ENCODE measurements around the gene NCF2. TPM values are rescaled to one million over a fixed set of nuclear protein-coding genes. Genes with fewer than 3 reads are reported as not detected.

NCF2 gene
- total RNA-seq, 2 donors from 2014 or later = 22.6 to 29.5 TPM

DNA sequence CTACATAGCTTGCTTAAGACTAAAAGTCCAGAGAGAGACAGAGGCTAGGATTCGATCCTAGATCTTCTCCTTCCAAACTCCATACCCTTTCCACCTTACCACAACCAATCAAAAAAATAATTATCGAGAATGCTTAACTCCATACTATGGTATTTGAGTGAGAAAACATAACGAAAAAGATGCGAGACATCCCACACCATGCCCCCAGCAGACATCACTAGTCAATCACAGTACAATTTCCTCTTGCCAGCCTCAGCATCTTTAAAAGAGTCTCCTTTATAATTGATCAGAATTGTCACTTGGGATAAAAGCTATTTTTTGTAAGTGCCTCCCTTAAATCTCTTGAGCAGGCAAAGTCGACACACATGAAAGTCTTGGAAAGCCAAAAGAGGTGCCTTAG lies 875 bp downstream of the NCF2 start:
- Mint-ChIP-seq H3K9me3 (no peaks in the 10 kb centered on the region), H3K36me3 (ENCODE audit: insufficient read depth in 2 of 2) (no peaks in the 10 kb centered on the region), H3K4me1 (ENCODE audit: low read depth) (peaks cover 56% of the 10 kb centered on the region), H3K27me3 (ENCODE audit: low read depth) (no peaks in the 10 kb centered on the region), H3K4me3 (peak overlapping the region; percentile 65 to 89), H3K27ac (peak overlapping the region; percentile 83)
- ATAC-seq (replicated peaks in 1 of 2) (no peak), DNase-seq (no peak)

- no peak for DNase-seq
- no peaks in the 10 kb centered on the region for H3K9me3 Mint-ChIP-seq
- H3K4me1 Mint-ChIP-seq (ENCODE audit: low read depth) = peaks cover 55% of the 10 kb centered on the region
- no peaks in the 10 kb centered on the region for H3K36me3 Mint-ChIP-seq (ENCODE audit: insufficient read depth in 2 of 2)
- no peak for ATAC-seq (replicated peaks in 1 of 2)
- no peaks in the 10 kb centered on the region for H3K27me3 Mint-ChIP-seq (ENCODE audit: low read depth)
- H3K4me3 Mint-ChIP-seq = peak overlapping the region; percentile 65 to 89
- H3K27ac Mint-ChIP-seq = peak overlapping the region; percentile 83
These were observed 1.4 kb downstream of the NCF2 start for GRCh38 chr1:183588827-183589226.

- no peak overlapping the region for H3K4me3 Mint-ChIP-seq
- H3K4me1 Mint-ChIP-seq (ENCODE audit: low read depth) = peaks cover 39% of the 10 kb centered on the region
- H3K27me3 Mint-ChIP-seq (ENCODE audit: low read depth) = no peaks in the 10 kb centered on the region
- H3K9me3 Mint-ChIP-seq = no peaks in the 10 kb centered on the region
- H3K27ac Mint-ChIP-seq = no peak overlapping the region
- no peaks in the 10 kb centered on the region for H3K36me3 Mint-ChIP-seq (ENCODE audit: insufficient read depth in 2 of 2)
- DNase-seq (no peak), ATAC-seq (replicated peaks in 1 of 2) (no peak)
These were observed 3.3 kb downstream of the NCF2 start for GRCh38 chr1:183586926-183587325.

GRCh38 chr1:183586455-183586854 lies 3.8 kb downstream of the NCF2 start:
- no peaks in the 10 kb centered on the region for H3K27me3 Mint-ChIP-seq (ENCODE audit: low read depth)
- ATAC-seq (replicated peaks in 1 of 2) = no peak
- H3K4me3 Mint-ChIP-seq = no peak overlapping the region
- no peaks in the 10 kb centered on the region for H3K9me3 Mint-ChIP-seq
- no peaks in the 10 kb centered on the region for H3K36me3 Mint-ChIP-seq (ENCODE audit: insufficient read depth in 2 of 2)
- no peak for DNase-seq
- no peak overlapping the region for H3K27ac Mint-ChIP-seq
- peaks cover 34% of the 10 kb centered on the region for H3K4me1 Mint-ChIP-seq (ENCODE audit: low read depth)

- Mint-ChIP-seq H3K36me3 (ENCODE audit: insufficient read depth in 2 of 2) (no peaks in the 10 kb centered on the region), H3K9me3 (no peaks in the 10 kb centered on the region)
- ATAC-seq (replicated peaks in 1 of 2) = peak in 1 of 2 donors; percentile 26
These were observed 5.2 kb downstream of the NCF2 start for GRCh38 chr1:183585038-183585437.

DNA sequence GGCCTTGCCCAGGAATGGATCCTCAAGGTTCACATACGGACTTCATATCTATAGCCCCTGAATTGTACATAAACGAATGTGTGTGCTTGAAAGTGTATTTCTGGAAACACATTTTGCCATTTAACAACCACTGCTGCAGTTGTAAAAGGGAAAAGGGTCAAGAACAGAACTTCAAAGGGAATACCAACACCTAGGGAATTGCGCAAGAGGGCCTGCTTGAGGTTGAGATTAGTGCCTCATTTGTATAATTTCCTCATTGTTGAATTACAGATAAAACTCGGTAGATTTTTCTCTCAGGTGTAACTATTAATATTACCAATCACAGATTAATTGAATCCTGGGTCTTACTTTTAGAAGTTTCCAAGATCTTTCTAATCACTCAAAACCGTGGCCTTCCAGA lies 6.1 kb downstream of the NCF2 start:
- no peak overlapping the region for H3K4me3 Mint-ChIP-seq
- H3K27ac Mint-ChIP-seq = no peak overlapping the region
- ATAC-seq (replicated peaks in 1 of 2) (no peak), DNase-seq (no peak)
- H3K27me3 Mint-ChIP-seq (ENCODE audit: low read depth) = no peaks in the 10 kb centered on the region
- H3K36me3 Mint-ChIP-seq (ENCODE audit: insufficient read depth in 2 of 2) = no peaks in the 10 kb centered on the region
- H3K4me1 Mint-ChIP-seq (ENCODE audit: low read depth) = peaks cover 24% of the 10 kb centered on the region
- H3K9me3 Mint-ChIP-seq = no peaks in the 10 kb centered on the region

More at GRCh38 chr1:183585038-183585437, 5.2 kb downstream of the NCF2 start:
- no peaks in the 10 kb centered on the region for H3K27me3 Mint-ChIP-seq (ENCODE audit: low read depth)
- no peak overlapping the region for H3K27ac Mint-ChIP-seq
- no peak overlapping the region for H3K4me3 Mint-ChIP-seq
- no peak for DNase-seq
- peaks cover 29% of the 10 kb centered on the region for H3K4me1 Mint-ChIP-seq (ENCODE audit: low read depth)

DNA sequence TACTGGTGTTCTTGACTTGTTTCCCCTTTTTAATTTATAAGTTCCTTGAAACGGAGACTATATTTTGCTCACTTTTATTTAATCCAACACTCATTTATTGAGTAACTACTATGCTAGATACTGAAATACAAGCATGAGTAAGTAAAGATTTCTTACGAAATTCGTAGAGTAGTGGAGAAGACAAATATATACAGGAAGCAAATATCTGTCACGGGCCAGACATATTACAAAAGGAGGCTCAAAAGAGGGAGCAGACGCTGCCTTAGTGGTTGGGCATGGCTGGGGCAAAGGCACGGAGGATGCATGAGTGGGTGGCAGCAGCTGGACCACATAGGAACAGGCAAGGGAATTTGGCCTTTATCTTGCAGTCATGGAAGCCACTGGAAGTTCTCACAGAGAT lies 6.8 kb downstream of the NCF2 start:
- Mint-ChIP-seq H3K9me3 (no peaks in the 10 kb centered on the region), H3K4me1 (ENCODE audit: low read depth) (peaks cover 20% of the 10 kb centered on the region), H3K4me3 (no peak overlapping the region), H3K27ac (no peak overlapping the region), H3K36me3 (ENCODE audit: insufficient read depth in 2 of 2) (no peaks in the 10 kb centered on the region), H3K27me3 (ENCODE audit: low read depth) (no peaks in the 10 kb centered on the region)
- ATAC-seq (replicated peaks in 1 of 2) (no peak), DNase-seq (no peak)

DNA sequence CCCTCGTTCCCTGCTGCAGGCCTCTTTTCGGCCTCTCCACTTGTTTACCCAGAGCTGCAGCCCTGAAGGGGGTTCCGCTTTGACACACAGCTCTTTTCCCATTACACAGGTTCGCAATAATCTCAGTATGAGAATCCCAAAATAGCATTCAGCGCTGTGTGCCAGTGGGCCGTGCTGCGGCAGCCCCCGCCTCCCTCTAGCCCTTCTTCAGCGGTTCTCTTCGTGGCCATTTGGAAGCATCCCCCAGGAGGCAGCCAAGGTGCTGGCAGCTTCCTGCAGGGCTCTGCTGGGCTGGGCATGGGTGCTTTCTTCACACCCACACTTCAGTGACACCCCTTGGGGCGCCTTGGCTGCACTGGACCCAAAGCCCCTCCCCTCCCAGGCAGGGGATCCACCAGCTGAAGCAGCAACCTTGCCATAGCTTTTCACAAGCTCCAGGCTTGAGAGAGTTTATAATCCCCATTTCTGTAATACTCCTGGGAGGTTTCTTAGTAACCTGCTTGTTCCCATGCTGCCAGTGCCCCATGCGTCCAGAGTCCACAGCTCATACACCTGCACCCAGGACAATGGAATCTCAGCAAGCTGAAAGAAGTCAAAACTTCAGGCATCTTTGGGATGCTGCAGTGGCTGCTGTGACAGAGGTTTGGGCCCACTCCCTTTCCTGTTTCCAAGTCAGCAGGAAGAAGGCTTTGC lies 8.1 kb downstream of the NCF2 start:
- Mint-ChIP-seq H3K27ac (no peak overlapping the region), H3K9me3 (no peaks in the 10 kb centered on the region), H3K36me3 (ENCODE audit: insufficient read depth in 2 of 2) (no peaks in the 10 kb centered on the region), H3K27me3 (ENCODE audit: low read depth) (no peaks in the 10 kb centered on the region), H3K4me3 (no peak overlapping the region), H3K4me1 (ENCODE audit: low read depth) (peaks cover 21% of the 10 kb centered on the region)
- ATAC-seq (replicated peaks in 1 of 2) = no peak
- DNase-seq = no peak

GRCh38 chr1:183580281-183580682 lies 10.0 kb downstream of the NCF2 start:
- Mint-ChIP-seq H3K36me3 (ENCODE audit: insufficient read depth in 2 of 2) (no peaks in the 10 kb centered on the region), H3K4me1 (ENCODE audit: low read depth) (peaks cover 21% of the 10 kb centered on the region), H3K27me3 (ENCODE audit: low read depth) (no peaks in the 10 kb centered on the region), H3K9me3 (no peaks in the 10 kb centered on the region), H3K4me3 (peak overlapping the region; percentile 41 to 59), H3K27ac (no peak overlapping the region)
- no peak for DNase-seq
- ATAC-seq (replicated peaks in 1 of 2) = peak in 1 of 2 donors; percentile 53

DNA sequence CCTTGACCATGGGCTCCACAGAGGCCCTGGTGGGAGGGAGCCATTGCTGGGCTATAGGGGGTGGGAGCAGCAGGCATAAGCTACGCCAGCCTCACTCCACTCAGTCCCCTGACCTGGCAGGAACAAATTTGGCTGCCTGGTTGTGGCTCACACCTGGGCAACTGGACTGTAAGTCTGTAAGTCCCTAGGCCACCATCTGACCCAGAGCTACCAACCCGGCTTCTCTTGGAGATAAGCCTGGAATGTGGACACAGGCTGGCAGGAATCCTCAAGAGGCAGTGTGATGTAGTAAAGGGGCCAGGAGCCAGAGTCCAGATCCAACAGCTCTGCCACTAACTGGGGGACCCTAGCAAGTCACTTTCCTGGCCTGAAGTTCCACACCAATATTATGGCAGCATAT lies 11.4 kb downstream of the NCF2 start:
- peaks cover 17% of the 10 kb centered on the region for H3K4me1 Mint-ChIP-seq (ENCODE audit: low read depth)
- ATAC-seq (replicated peaks in 1 of 2) = no peak
- H3K27ac Mint-ChIP-seq = no peak overlapping the region
- no peak for DNase-seq
- no peak overlapping the region for H3K4me3 Mint-ChIP-seq
- H3K27me3 Mint-ChIP-seq (ENCODE audit: low read depth) = no peaks in the 10 kb centered on the region
- H3K9me3 Mint-ChIP-seq = no peaks in the 10 kb centered on the region
- no peaks in the 10 kb centered on the region for H3K36me3 Mint-ChIP-seq (ENCODE audit: insufficient read depth in 2 of 2)

DNA sequence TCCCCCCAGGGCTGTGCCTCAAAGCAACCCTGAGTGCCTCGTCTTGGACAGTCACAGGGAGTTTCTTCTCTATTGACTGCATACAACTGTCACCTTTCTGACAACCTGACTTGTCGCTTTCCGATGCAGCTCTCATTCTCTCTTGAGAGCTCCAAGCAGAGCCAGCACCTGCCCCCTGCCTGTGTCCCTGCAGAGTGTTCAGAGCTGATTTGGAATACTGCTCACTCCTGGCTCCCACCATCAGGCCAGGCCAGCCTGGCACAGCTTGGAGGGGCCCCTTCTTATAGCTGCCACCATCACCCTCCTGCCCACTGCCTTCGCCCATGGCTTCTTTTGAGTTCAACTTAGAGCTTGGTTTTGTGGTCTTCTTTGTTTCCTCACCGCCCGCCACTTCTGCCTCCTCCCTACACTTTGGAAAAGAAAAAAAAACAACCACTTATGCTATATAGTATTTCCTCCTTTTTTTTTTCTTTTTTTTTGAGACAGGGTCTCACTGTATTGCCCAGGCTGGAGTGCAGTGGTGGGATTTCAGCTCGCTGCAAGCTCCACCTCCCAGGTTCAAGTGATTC lies 12.3 kb downstream of the NCF2 start:
- Mint-ChIP-seq H3K27me3 (ENCODE audit: low read depth) (no peaks in the 10 kb centered on the region), H3K27ac (no peak overlapping the region)
- ATAC-seq (replicated peaks in 1 of 2) = no peak

DNA sequence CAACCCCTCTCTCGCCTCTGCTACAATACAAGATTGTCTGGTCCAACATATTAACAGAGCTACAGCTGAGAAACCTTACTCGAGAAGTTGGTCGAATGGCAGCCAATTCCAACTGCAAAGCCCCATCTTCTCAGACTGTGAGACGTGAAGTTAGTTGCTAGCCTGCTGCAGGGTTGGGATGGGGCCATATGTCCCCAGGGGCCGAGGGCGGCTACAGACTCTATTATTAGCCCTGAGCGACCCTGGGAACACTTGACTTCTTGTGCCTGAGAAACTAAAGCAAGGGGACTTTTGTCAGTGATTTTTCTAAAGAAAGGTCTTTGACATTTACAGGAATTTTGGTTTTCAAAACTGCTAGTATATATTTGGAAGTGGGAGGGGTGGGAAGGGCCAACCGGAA lies 13.7 kb downstream of the NCF2 start:
- no peaks in the 10 kb centered on the region for H3K9me3 Mint-ChIP-seq
- peaks cover 0 to 4% of the 10 kb centered on the region in 2 donors for H3K36me3 Mint-ChIP-seq (ENCODE audit: insufficient read depth in 2 of 2)
- DNase-seq (no peak), ATAC-seq (replicated peaks in 1 of 2) (no peak)
- no peaks in the 10 kb centered on the region for H3K27me3 Mint-ChIP-seq (ENCODE audit: low read depth)
- peaks cover 17% of the 10 kb centered on the region for H3K4me1 Mint-ChIP-seq (ENCODE audit: low read depth)
- no peak overlapping the region for H3K4me3 Mint-ChIP-seq
- no peak overlapping the region for H3K27ac Mint-ChIP-seq

More for the DNA sequence above, 12.3 kb downstream of the NCF2 start:
- H3K4me3 Mint-ChIP-seq = no peak overlapping the region
- peaks cover 17% of the 10 kb centered on the region for H3K4me1 Mint-ChIP-seq (ENCODE audit: low read depth)
- H3K9me3 Mint-ChIP-seq = no peaks in the 10 kb centered on the region
- no peaks in the 10 kb centered on the region for H3K36me3 Mint-ChIP-seq (ENCODE audit: insufficient read depth in 2 of 2)
- DNase-seq = no peak

DNA sequence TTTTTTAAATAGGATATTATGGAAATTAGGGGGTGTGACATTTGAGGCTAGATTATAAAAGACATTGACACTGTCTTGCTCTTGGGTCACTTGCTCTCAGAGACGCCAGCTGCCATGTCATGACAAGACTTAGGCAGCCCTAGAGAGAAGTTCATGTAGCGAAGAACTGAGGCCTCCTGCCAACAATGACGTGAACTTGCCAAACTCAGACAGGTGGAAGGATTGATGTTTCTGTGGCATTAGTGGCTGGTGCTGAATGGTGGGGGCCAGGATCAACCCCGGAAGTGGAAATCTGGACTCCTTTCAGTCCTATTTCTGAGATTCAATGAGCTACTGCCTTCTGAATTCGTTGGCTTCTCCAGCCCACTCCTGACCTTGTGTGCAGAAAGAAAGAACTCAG lies 14.7 kb downstream of the NCF2 start:
- no peaks in the 10 kb centered on the region for H3K9me3 Mint-ChIP-seq
- ATAC-seq (replicated peaks in 1 of 2) = no peak
- DNase-seq = no peak
- no peak overlapping the region for H3K27ac Mint-ChIP-seq
- peaks cover 0 to 6% of the 10 kb centered on the region in 2 donors for H3K36me3 Mint-ChIP-seq (ENCODE audit: insufficient read depth in 2 of 2)
- H3K27me3 Mint-ChIP-seq (ENCODE audit: low read depth) = no peaks in the 10 kb centered on the region
- H3K4me3 Mint-ChIP-seq = no peak overlapping the region
- peaks cover 13% of the 10 kb centered on the region for H3K4me1 Mint-ChIP-seq (ENCODE audit: low read depth)

GRCh38 chr1:183572721-183573120 lies 17.5 kb downstream of the NCF2 start:
- H3K9me3 Mint-ChIP-seq = no peaks in the 10 kb centered on the region
- H3K27me3 Mint-ChIP-seq (ENCODE audit: low read depth) = no peaks in the 10 kb centered on the region
- H3K36me3 Mint-ChIP-seq (ENCODE audit: insufficient read depth in 2 of 2) = peaks cover 0 to 12% of the 10 kb centered on the region in 2 donors
- H3K4me3 Mint-ChIP-seq = no peak overlapping the region
- peaks cover 24% of the 10 kb centered on the region for H3K4me1 Mint-ChIP-seq (ENCODE audit: low read depth)
- no peak for DNase-seq
- H3K27ac Mint-ChIP-seq = no peak overlapping the region
- no peak for ATAC-seq (replicated peaks in 1 of 2)

Measured in activated T-cell treated with anti-CD3 and anti-CD28 coated beads, Interleukin-2, amount 50 U/mL, for 72 hours (primary cell).